Sigmoid colon (tissue), 4 donors: ENCODE data around the gene NPIPB9.
"Not testable (repeated sequence)": the region's sequence is repeated elsewhere in the genome, so short reads cannot be mapped to it uniquely, and the experiment has no call there.

Source experiments
- POLR2A ChIP-seq, 2 donors: fragments of 450-650 bp; IDR thresholded peaks; one replicate each; pipeline ENCODE4 v1.6.1; 2016; ENCODE audit warnings: antibody characterized with exemption in 2 of 2, mild to moderate bottlenecking in 2 of 2, moderate library complexity in 2 of 2
- POLR2AphosphoS5 ChIP-seq, 4 donors: sonication (generic); formaldehyde crosslinking; IDR thresholded peaks; one replicate each; pipeline ENCODE4 v1.6.1; 2017; ENCODE audit warnings: antibody characterized with exemption in 4 of 4
- TF ChIP-seq, protein P1 (sequence below), 4 experiments: fragments of 450-650 bp in 3 of 4; fragments of 200-600 bp in 1 of 4; IDR thresholded peaks; one replicate each; pipeline ENCODE4 v1.5.1; 2016 to 2019; ENCODE audit warnings: antibody characterized with exemption in 4 of 4, mild to moderate bottlenecking in 3 of 4, moderate library complexity in 2 of 4

DNA sequence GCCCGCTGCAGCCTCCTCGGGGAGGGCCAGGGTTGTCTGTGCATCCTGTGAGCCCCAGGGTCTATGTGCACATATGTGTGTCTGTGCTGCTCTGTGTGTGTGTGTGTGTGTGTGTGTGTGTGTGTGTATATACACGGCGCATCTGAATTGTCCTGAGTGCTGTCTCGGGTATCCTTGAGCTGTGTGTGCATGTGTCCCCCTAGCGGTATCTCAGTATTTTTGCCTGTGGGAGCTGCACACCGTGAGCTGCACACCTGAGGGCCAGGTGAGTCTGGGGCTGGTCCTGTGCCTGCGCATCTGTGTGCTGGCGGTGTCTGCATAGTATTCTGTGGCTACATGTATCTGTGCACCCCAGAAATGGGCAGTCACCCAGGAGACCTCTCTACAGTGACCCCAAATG lies 11.8 kb upstream of the NPIPB9 start:
- TF ChIP-seq, protein P1, sequence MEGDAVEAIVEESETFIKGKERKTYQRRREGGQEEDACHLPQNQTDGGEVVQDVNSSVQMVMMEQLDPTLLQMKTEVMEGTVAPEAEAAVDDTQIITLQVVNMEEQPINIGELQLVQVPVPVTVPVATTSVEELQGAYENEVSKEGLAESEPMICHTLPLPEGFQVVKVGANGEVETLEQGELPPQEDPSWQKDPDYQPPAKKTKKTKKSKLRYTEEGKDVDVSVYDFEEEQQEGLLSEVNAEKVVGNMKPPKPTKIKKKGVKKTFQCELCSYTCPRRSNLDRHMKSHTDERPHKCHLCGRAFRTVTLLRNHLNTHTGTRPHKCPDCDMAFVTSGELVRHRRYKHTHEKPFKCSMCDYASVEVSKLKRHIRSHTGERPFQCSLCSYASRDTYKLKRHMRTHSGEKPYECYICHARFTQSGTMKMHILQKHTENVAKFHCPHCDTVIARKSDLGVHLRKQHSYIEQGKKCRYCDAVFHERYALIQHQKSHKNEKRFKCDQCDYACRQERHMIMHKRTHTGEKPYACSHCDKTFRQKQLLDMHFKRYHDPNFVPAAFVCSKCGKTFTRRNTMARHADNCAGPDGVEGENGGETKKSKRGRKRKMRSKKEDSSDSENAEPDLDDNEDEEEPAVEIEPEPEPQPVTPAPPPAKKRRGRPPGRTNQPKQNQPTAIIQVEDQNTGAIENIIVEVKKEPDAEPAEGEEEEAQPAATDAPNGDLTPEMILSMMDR (IDR thresholded peaks at IDR 0.05): not testable (repeated sequence)
- not testable (repeated sequence) for TF ChIP-seq POLR2AphosphoS5, POLR2A (IDR thresholded peaks at IDR 0.05)
